HepG2 (cell line): ENCODE data around the gene TEX9. TPM values are rescaled to one million over a fixed set of nuclear protein-coding genes. Genes with fewer than 3 reads are reported as not detected.
A peak's percentile ranks its signal among the peaks of the same experiment; 100 is the strongest.

Experiments
- ATAC-seq: fragments of 200-7000 bp; cut with Tn5 transposase; 3 replicates; pipeline ENCODE4 v1.9.1; 2020; ENCODE audit warnings: mild to moderate bottlenecking, moderate library complexity
- BruUV-seq: library from RNA; stranded (reverse); fragments of 400-500 nt; replicated peaks from 2 replicates; lab custom pipeline; 2021; lab: Mats Ljungman, UMichigan
- CTCF ChIA-PET: fragments of 300-600 bp; formaldehyde crosslinking; extraction: SDS; loops from one replicate; lab custom pipeline; 2021; ENCODE audit warnings: low total read pairs, inconsistent platforms, low intra/inter-chr PET ratio; lab: Yijun Ruan, JAX
- POLR2A ChIA-PET: fragments of 350-600 bp; sonication (Branson Sonifier 250); formaldehyde crosslinking; loops from one replicate; lab custom pipeline; 2020; ENCODE audit warnings: antibody characterized with exemption, inconsistent platforms; lab: Yijun Ruan, JAX
- DNase-seq: peaks from one replicate; pipeline ENCODE4 v3.0.0-alpha.2; 2015; ENCODE audit warnings: low spot score
- FAIRE-seq: peaks from 3 replicates; lab custom pipeline; 2011; peaks lifted over from hg19 to GRCh38; lab: Jason Lieb, UNC
- H2AFZ ChIP-seq: one replicate; pipeline ENCODE4 v1.6.1; 2011; ENCODE audit warnings: low read length, inconsistent platforms
- H3K27ac ChIP-seq: fragments of 300-600 bp; 3 replicates; pipeline ENCODE4 v1.8.0; 2011; ENCODE audit warnings: mixed run types, mild to moderate bottlenecking, mixed read lengths, low read length, inconsistent platforms; ENCODE audit not compliant: insufficient read depth; ENCODE audit errors: extremely low read length
- H3K27me3 ChIP-seq, 2 experiments: fragments of 200-600 bp in 1 of 2; 2 replicates in 1 of 2; 3 replicates in 1 of 2; pipeline versions ENCODE4 v1.6.0 to v1.8.0; 2011; ENCODE audit warnings: low read length in 2 of 2, mild to moderate bottlenecking in 2 of 2, moderate library complexity in 2 of 2, inconsistent platforms in 1 of 2; ENCODE audit not compliant: insufficient read depth in 2 of 2, control insufficient read depth in 1 of 2
- H3K36me3 ChIP-seq, 2 experiments: fragments of 200-600 bp in 1 of 2; replicated peaks in 1 of 2; 2 replicates in 1 of 2; 3 replicates in 1 of 2; pipeline versions ENCODE4 v1.5.1 to v1.8.0; 2011; ENCODE audit warnings: low read length in 2 of 2, inconsistent platforms in 1 of 2; ENCODE audit not compliant: insufficient read depth in 2 of 2, control insufficient read depth in 1 of 2
- H3K4me1 ChIP-seq: 2 replicates; pipeline ENCODE4 v1.5.1; 2012; ENCODE audit warnings: low read length, inconsistent platforms; ENCODE audit not compliant: insufficient read depth
- H3K4me2 ChIP-seq: 2 replicates; pipeline ENCODE4 v1.6.0; 2011; ENCODE audit warnings: low read depth, low read length, inconsistent platforms
- H3K4me3 ChIP-seq, 3 experiments: fragments of 200-600 bp in 1 of 3; sonication (generic), shearing (Covaris generic) in 1 of 3; replicated peaks in 1 of 3; 2 replicates each; pipeline ENCODE4 v1.5.1; 2011 to 2016; ENCODE audit warnings: low read length in 3 of 3, inconsistent platforms in 2 of 3, low read depth in 2 of 3, mild to moderate bottlenecking in 2 of 3, control low read depth in 1 of 3, mixed read lengths in 1 of 3; ENCODE audit not compliant: insufficient read depth in 1 of 3
- H3K79me2 ChIP-seq: one replicate; pipeline ENCODE4 v1.6.1; 2011; ENCODE audit warnings: low read length, inconsistent platforms; ENCODE audit not compliant: insufficient read depth
- H3K9ac ChIP-seq: 2 replicates; pipeline ENCODE4 v1.6.0; 2011; ENCODE audit warnings: mild to moderate bottlenecking, low read depth, low read length, inconsistent platforms; ENCODE audit not compliant: insufficient read depth
- H3K9me3 ChIP-seq: 2 replicates; pipeline ENCODE4 v1.5.1; 2012; ENCODE audit warnings: mild to moderate bottlenecking, low read length
- H4K20me1 ChIP-seq: 2 replicates; pipeline ENCODE4 v1.6.0; 2011; ENCODE audit warnings: inconsistent platforms, mild to moderate bottlenecking, low read length, moderate library complexity; ENCODE audit not compliant: insufficient read depth
- ATAD3A ChIP-seq: sonication (generic); formaldehyde crosslinking; IDR thresholded peaks from 2 replicates; pipeline ENCODE4 v1.4.0; 2020; ENCODE audit warnings: missing genetic modification reagents
- CCAR2 ChIP-seq: fragments of 200-400 bp; formaldehyde crosslinking; optimal IDR thresholded peaks from 2 replicates; pipeline ENCODE3; 2018; ENCODE audit warnings: low read depth, mild to moderate bottlenecking, low read length, moderate library complexity
- CEBPB ChIP-seq: IDR thresholded peaks from 2 replicates; pipeline ENCODE4 v1.6.1; 2011; ENCODE audit warnings: low read depth, low read length, improper control_type of control experiment, borderline replicate concordance
- FOXP1 ChIP-seq, 2 experiments: fragments of 450-650 bp in 1 of 2; IDR thresholded peaks; 2 replicates each; pipeline ENCODE4 v1.6.1; 2017 to 2018; ENCODE audit warnings: antibody characterized with exemption in 1 of 2
- SALL2 ChIP-seq: sonication (generic); formaldehyde crosslinking; IDR thresholded peaks from 2 replicates; pipeline ENCODE4 v1.8.1; 2023; ENCODE audit warnings: mild to moderate bottlenecking, missing genetic modification reagents, inconsistent platforms
- SIX1 ChIP-seq: sonication (generic); formaldehyde crosslinking; IDR thresholded peaks from 2 replicates; pipeline ENCODE4 v1.4.0; 2020; ENCODE audit warnings: missing genetic modification reagents, borderline replicate concordance
- SKIL ChIP-seq: sonication (generic); formaldehyde crosslinking; IDR thresholded peaks from 2 replicates; pipeline ENCODE4 v1.8.0; 2022; ENCODE audit warnings: missing genetic modification reagents, mild to moderate bottlenecking, moderate library complexity, borderline replicate concordance
- ZNF441 ChIP-seq: sonication (generic); formaldehyde crosslinking; IDR thresholded peaks from 2 replicates; pipeline ENCODE4 v1.7.0; 2021; ENCODE audit warnings: missing genetic modification reagents, borderline replicate concordance
- ZNF530 ChIP-seq: sonication (generic); formaldehyde crosslinking; IDR thresholded peaks from 2 replicates; pipeline ENCODE4 v1.5.0; 2020; ENCODE audit warnings: low read depth, mild to moderate bottlenecking, missing genetic modification reagents
- in situ Hi-C: cut with HindIII; loops from 2 replicates; pipeline ENCODE4 v1.10.0; 2017; ENCODE audit warnings: low pct_unique_long_range_greater_than_20kb; ENCODE audit not compliant: extremely low pct_ligation_motif_present
- intact Hi-C: fragments of 100-400 bp; cut with micrococcal nuclease; formaldehyde crosslinking; loops from one replicate; pipeline ENCODE4 v1.10.0; 2022; ENCODE audit not compliant: unreplicated experiment
- polyA plus RNA-seq, 8 experiments: library from polyadenylated mRNA; depleted of rRNA in 3 of 8; stranded (reverse) in 7 of 8; unstranded in 1 of 8; fragments of >200 nt; fragmentation: Illumina TruSeq in 4 of 8; extraction: Trizol in 4 of 8; gene quantifications; 2 replicates each; pipeline versions ENCODE4 v1.2.1 to v1.2.3, GENCODE V29; 2011 to 2016; ENCODE audit warnings: low read depth in 4 of 8, missing spikeins in 1 of 8, mixed read lengths in 1 of 8; ENCODE audit not compliant: insufficient read depth in 1 of 8
- total RNA-seq, 5 experiments: library from RNA; depleted of rRNA; stranded (reverse); fragments of >200 nt; fragmentation: Illumina TruSeq; extraction: Trizol; gene quantifications; 2 replicates each; pipeline ENCODE4 v1.2.3, GENCODE V29; 2016; ENCODE audit warnings: low read depth in 1 of 5
- TF ChIP-seq, protein P1 (sequence below): sonication (generic); formaldehyde crosslinking; IDR thresholded peaks from 2 replicates; pipeline ENCODE4 v1.4.0; 2020; ENCODE audit warnings: missing genetic modification reagents

Gene TEX9
- total and polyA plus RNA-seq, 2 of the 13 experiments (the other 11 are each of a cell fraction or from before 2014, with no cell fraction given), result 0.82 to 6.9 TPM

DNA sequence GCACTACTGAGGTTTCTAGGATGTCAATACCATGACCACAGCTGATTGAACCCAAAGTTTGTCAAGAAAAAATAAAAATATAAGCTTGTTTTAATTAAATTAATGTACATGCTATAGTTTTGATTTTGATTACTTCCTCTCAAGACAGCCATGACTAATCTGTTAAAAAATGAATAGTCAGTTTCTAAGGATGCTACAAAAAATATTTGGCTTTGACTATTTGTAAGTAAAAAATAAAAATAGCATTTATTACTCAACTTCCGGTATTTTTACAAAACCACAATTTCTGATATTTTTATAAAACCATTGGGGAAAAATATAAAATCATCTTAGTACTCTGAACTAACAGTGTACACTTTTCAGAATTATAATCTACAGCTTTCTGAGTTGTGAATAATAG, 12.1 kb upstream of the TEX9 start (continued):
- TF ChIP-seq, protein P1, sequence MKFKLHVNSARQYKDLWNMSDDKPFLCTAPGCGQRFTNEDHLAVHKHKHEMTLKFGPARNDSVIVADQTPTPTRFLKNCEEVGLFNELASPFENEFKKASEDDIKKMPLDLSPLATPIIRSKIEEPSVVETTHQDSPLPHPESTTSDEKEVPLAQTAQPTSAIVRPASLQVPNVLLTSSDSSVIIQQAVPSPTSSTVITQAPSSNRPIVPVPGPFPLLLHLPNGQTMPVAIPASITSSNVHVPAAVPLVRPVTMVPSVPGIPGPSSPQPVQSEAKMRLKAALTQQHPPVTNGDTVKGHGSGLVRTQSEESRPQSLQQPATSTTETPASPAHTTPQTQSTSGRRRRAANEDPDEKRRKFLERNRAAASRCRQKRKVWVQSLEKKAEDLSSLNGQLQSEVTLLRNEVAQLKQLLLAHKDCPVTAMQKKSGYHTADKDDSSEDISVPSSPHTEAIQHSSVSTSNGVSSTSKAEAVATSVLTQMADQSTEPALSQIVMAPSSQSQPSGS, result no peak
- TF ChIP-seq ZNF530 (no peak), SIX1 (CRISPR knock-in tag) (no peak), ATAD3A (CRISPR knock-in tag) (no peak), FOXP1 (IDR thresholded peaks at IDR 0.05) (no peak), FOXP1 (CRISPR knock-in tag; IDR thresholded peaks at IDR 0.05) (no peak), ZNF441 (CRISPR knock-in tag) (no peak), SALL2 (CRISPR knock-in tag) (no peak), CCAR2 (no peak)
- TF ChIP-seq, all 625 proteins: peak for 0

DNA sequence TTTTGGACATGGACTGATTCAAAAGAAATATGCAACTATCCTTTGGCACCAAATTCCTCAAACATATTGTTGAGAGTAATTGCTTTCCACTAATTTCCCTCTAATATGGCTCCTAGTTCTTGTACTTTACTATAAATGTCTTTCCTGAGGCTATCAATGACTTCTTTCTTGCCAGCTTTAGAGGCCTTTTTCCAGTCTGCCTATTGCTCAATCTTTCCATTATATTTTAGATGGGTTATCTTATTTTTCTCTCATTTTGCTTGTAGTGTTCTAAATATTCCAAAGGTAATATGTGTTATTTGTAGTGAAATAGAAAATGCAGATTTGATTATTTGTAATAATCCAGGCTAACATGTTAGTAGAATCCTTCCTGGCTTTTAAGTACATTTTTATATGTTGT, 11.5 kb upstream of the TEX9 start:
- no peaks in the 10 kb centered on the region for H3K27me3 ChIP-seq
- H3K9ac ChIP-seq, result no peak overlapping the region
- BruUV-seq, result no TSS peak
- ChIA-PET CTCF (no interaction called here), POLR2A (no interaction called here)
- H3K36me3 ChIP-seq, result no peaks in the 10 kb centered on the region
- H3K27ac ChIP-seq, result no peak overlapping the region
- H3K9me3 ChIP-seq, result no peaks in the 10 kb centered on the region
- no peak overlapping the region for H3K4me2 ChIP-seq
- no peaks in the 10 kb centered on the region for H4K20me1 ChIP-seq
- no peak overlapping the region for H2AFZ ChIP-seq
- in situ Hi-C loops, result no loop called here
- H3K79me2 ChIP-seq, result no peaks in the 10 kb centered on the region
- ATAC-seq (no peak), DNase-seq (no peak), FAIRE-seq (no peak)
- intact Hi-C loops, result no loop called here
- no peaks in the 10 kb centered on the region for H3K4me1 ChIP-seq
- no peak overlapping the region for H3K4me3 ChIP-seq
- peak; percentile 35; the same call in 1 of the 2 replicates for TF ChIP-seq CEBPB
- no peak for TF ChIP-seq SKIL
